Limb (tissue), 2 donors: ENCODE results near the gene APC.
"Not testable (repeated sequence)": the region's sequence is repeated elsewhere in the genome, so short reads cannot be mapped to it uniquely, and the experiment has no call there.

ENCODE experiments used
- DNase-seq, 2 donors: peaks; one replicate each; pipeline ENCODE4 v3.0.0-alpha.2; 2016; ENCODE audit errors: extremely low spot score in 2 of 2

APC gene

DNA sequence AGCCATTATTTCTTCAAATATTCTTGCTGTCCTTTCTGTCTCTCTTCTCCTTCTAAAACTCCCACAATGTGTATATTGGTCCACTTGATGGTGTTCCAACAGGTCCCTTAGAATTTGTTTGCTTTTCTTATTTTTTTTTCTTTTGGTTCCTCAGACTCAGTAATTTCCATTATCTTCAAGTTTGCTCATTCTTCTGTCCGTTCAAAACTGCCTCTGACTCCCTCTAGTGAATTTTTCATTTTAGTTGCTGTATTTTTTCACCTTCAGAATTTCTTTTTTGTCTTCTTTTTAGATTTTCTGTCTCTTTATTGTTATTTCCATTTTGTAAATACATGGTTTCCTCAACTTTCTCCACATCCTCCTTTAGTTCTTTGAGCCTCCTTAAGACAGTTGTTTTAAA, 117.0 kb downstream of the APC start:
- DNase-seq: no peak

DNA sequence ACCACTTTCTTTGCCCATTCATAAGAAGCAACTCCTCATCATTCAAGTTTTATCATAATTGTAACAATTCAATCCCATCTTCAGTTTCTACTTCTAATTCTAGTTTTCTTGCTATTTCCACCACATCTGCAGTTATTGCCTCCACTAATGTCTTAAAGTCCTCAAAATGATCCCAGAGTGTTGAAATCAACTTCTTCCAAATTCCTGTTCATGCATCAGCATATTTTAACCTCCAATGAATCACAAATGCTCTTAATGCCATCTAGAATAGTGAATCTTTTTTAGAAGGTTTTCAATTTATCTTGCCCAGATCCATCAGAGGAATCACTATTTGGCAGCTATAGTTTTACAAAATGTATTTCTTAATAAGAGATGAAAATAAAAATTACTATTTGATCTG, 120.2 kb downstream of the APC start:
- DNase-seq: no peak

DNA sequence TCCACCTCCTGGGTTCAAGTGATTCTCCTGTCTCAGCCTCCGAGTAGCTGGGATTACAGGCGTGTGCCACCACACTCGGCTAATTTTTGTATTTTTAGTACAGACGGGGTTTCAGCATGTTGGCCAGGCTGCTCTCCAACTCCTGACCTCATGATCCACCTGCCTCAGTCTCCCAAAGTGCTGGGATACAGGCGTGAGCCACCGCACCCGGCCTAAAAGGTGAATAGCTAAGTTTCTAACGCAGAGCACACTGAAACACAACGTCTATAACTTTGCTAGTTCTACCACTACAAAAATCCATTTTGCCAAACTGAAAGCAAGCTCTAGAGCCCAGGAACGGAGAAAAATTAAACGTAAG, 122.9 kb downstream of the APC start:
- DNase-seq: not testable (repeated sequence)

DNA sequence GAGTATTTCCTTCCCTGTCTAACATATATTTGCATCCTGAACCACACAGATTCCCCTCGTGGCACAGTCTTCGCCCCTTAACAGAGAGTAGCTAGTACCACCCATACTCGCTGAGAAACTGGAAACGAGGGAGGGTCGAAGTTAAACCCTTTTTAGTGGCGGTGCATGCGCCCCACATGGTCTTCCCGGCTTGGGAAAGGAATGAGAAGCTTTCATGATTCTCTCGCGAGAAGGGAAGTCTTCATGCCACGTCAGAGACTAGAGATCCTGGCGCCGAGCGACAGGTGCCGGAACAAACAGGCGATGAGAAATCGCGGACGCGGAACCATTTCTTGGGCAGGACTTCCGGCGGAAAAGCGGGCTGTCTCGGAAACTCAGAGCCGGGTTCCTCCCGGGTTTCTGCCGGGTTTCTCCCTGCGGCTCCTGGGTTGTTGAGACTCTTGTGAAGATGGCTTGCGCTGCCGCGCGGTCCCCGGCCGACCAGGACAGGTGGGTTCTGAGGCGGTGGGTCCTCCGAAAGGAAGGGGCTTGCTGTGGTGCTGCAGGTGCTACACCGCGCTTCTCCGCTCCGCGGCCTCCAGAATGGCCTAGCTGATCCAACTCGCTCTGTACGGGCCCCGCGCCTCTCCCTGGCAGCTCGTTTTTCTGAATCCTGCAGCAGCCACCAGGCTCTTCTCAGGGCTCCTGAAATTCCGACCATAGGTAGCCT, 123.4 kb downstream of the APC start, which contains the start of gene SRP19:
Gene SRP19 (plus strand): TSS at position 359 of the 709 bp plus-strand sequence. CDS start 90 bp downstream, at position 449.
- DNase-seq: peak; percentile 94 to 98

DNA sequence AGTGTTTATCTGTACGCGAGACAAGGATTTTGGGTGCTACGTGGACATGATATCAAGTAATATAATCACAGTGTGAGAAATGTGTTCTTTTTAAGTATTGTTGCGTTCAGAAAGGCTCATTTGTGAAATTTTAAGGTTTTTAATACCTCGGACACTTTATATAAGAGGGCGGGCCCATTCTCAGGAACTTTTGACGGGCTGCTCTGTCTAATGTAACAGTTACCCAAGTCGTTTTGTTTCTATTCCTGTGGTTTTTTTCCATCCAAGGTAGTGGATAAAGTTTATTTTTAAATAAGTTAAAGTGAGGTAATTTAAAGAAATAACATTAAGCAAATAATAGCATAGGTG, 123.9 kb downstream of the APC start:
- no peak for DNase-seq

DNA sequence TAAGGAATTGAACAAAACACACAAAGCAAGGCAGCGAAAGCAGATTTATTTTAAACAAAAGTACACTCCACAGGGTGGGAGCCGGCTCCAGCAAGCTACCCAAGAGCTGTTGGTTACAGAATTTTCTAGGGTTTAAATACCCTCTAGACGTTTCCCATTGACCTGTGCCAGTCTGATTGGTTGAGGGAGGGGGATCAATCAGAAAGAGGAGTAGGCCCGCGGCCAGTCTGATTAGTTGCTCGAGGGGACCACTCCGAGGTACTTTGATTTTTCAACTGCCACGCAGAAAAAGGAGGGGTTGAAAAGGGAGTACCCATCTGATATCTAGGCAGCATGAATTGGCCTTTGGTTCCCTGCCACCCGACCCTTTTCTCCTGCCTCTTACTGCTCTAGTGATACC, 124.4 kb downstream of the APC start:
- no peak for DNase-seq

DNA sequence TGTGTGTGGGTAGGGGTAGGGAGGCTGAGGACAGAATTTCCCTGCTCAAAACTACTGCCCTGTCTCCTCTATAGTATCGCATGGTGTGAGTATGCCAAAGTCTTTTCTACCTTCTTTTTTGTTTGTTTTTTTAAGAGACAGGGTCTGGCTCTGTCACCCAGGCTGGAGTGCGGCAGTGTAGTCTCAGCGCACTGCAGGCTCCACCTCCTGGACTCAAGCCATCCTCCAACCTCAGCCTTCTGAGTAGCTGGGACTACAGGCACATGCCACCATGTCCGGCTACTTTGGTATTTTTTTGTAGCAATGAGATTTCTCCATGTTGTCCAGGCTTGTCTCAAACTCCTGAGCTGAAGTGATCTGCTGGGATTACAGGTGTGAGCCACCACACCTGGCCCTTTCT, 125.9 kb downstream of the APC start:
- DNase-seq: no peak

DNA sequence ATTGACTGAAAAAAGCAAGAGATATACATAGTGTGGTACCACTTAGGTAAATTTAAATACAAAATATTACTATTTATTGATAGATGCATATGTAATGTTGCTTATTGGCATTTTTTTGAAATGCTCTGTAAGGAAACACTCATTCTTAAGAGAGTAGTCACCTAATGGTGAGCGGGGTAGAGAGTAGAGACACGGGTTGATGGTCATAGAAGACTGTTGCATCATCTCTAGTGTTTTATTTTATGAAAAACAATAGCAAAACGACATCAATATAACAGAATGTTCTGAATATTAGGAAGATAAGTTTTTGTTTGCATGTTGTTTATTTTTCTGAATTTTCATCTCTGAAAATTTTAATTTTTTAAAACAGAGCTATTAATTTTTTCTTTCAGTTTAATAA, 127.4 kb downstream of the APC start:
- no peak for DNase-seq

DNA sequence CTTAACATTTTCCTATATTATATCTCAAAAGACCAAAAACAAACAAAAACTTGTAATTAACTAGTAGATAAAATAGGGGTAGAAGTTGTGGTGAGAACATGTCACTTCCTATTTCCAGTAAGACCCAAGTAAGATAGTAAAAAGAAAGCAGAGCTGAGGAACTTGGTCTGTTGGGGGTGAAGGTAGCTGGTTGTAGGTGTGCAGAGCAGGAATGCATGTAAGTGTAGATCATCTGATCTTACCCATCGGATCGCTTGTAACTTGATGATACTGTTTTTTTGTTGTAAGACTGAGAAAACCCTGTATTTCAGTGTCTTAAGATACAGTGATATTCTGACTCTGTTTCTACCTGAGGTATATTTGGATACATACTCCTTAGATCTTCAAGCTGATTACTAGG, 129.1 kb downstream of the APC start:
- DNase-seq: no peak

DNA sequence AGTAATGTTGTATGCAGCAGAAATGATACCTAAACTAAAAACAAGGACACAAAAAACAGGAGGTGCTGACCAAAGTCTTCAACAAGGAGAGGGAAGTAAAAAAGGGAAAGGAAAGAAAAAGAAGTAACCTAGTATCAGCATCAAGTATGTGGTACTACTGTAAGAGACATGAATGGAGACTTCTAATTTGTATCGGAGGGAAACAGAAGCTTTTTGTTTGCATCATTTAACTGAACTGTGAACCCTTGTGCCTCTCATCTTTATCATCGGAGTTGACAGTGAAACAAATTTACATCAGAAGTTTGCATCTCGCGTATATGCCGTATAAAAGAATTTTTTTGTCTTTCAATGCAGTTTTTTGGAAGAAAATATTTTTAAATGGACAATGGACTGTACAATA, 129.7 kb downstream of the APC start:
- no peak for DNase-seq

DNA sequence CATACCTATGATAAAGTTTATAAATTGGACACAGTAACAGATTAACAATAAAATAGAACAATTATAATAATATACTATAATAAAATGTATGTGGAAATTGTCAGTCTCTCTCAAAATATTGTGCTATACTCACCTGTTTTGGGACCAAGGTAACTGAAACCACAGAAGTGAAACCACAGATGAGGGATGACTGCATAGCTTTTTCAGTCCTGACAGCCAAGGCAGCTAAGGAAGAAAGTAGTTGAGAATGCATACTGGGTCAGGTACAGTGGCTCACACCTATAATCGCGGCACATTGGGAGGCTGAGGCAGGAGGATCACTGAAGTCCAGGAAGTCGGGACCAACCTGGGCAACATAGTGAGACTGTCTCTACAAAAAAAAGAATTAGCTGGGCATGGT, 132.3 kb downstream of the APC start:
- no peak for DNase-seq

DNA sequence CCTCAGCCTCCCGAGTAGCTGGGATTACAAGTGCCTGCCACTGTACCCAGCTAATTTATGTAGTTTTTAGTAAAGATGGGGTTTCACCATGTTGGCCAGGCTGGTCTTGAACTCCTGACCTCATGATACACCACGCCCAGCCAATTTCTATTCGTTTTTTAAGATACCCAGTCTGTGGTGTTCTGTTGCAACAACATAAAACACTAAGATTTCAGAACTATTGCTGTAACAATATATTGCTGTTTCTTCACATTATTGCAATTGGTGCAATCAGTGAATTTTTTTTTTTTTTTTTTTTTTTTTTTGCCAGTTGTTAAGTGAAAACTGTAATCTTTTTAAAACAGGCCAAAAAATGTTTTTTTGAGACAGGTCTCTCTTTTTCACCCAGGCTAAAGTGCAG, 133.3 kb downstream of the APC start:
- DNase-seq: no peak

DNA sequence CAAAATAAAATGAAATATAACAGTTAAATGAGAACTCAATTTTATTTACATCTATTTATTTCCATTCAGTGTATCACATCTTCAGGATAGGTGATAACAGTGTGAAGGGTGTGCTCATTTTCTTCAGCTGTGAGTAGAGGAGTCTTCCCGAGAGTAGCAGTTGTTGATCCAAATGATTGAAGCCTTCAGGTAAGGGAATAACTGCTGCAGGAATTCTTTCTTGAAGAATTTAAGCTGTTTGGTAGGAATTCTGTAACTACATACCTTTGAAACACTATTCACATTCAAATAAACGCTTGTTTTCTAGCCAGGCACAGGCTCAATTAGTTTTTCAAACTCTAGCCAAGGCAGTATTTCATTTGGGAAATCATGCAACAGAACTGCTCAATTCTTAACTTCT, 138.7 kb downstream of the APC start:
- no peak for DNase-seq

DNA sequence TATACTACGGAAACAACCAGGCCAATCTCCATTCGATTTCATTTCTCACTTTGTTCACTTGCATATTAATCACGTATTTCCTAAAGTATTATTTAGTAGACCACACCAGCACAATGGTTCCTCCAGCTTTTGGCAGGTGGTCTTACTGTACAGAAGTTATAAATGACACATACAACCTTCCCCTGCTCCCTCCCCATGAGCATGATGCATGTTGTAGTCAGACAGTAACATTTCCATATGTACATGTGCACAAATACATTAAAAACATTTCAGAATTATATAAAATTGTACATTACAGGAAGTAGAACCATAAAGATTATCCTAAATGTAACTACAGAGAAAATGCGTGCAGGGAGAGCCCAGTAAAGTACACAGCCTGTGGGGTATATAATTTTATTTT, 140.4 kb downstream of the APC start:
- no peak for DNase-seq

DNA sequence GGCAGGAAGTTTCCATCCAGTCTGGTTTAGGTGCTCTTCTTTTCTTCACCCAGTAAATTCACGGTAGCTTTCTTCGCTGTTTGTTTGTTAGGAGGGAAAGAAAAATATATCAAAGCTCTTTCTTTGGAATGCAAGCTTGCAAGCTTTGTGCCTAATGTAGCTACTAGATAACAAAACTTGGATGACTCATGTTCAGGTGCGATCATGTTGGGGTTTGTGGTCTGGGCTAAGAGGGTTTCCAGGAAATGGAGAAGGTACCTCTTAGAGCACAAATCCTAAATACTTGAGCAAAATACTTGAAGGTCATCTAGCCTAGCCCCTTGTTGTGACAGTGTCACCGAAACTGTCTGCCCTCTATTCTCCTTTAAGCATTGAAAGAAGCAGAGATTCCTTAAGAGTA, 141.1 kb downstream of the APC start:
- no peak for DNase-seq

DNA sequence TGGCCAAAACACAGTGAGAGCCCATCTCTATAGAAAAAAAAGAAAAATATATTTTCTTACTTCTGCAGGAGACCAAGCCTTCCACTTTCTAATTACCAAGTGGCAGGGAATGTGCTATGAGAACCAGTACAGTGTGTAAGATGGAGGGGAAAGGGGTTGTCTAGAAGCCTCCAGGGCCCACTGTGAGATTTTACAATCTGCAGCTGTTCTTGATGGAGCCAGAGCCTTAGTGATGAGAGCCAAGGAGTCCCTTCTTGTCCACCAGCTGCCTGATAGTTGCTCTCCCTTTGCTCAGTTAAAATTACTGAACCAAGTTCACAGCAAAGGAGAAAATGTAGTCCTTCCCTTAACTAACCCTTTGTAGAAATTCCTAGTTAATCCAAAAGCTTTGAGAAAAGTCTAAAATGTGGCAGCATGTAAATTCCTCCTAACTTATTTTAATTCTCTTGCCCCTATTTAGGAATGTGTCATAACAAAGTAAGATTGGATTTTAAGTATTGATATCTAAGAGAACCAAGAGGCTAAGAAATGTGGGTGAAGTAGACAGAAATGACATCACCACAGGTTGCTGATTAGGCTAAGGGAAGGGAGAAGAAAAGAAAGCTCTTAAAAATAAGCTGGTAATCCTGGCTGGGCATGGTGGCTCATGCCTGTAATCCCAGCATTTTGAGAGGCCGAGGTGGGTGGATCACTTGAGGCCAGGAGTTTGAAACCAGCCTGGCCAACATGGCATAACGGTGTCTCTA, 142.7 kb downstream of the APC start:
- DNase-seq: peak in 1 of 2 donors; percentile 8

DNA sequence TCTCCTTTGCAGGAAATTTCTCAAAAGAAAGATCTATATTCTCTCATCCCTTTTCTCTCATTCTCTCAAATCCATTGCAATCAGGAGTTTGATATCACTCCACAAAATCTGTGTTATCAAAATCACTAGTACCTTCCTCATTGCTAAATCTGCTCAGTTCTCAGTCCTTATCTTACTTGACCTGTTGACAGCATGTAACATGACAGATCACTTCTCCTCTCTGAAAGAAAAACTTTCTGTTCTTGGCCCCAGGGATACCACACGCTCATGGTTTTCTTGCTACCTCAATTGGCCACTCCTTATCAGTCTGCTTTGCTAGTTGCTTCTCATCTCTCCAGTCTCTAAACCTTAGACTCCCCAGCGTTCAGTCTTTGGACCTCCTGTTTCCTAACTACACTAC, 145.5 kb downstream of the APC start:
- DNase-seq: no peak

DNA sequence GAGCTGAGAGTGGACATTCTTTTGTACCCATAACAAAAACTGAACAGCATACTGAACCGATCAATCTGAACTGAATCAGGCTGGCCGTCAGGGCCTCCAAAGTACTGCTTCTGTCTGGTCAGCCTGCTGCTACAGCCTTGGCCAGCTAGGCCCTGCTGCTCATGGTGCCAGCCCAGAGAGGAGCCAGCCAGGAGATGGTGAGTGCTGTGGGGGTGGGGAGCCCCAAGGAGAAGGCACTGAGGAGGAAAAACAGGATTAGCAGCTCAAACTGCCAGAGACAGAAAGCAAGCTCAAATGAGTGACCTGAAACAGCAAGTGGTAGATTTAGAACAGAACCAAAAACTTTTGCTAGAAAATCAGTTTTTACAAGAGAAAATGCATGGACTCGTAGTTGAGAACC, 147.3 kb downstream of the APC start:
- DNase-seq: no peak

DNA sequence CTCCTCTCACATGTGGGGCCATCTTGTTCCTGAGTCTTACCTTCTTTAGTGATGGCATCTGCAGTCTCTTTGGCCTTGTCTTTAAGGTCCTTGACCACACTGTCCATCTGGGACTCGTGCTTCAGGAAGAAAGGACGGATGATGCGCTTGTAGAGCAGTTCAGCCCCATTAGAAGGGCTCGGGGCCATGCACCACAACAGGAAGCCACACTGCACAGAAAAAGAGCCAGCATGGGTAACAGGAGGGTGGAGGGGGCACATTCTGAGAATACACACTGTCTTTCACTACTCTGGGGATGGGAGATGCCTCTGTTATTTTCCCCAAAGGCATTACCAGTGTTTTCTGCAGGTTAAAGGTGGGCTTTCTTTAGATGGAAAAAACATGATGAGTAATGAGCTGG, 149.3 kb downstream of the APC start:
- DNase-seq: no peak

DNA sequence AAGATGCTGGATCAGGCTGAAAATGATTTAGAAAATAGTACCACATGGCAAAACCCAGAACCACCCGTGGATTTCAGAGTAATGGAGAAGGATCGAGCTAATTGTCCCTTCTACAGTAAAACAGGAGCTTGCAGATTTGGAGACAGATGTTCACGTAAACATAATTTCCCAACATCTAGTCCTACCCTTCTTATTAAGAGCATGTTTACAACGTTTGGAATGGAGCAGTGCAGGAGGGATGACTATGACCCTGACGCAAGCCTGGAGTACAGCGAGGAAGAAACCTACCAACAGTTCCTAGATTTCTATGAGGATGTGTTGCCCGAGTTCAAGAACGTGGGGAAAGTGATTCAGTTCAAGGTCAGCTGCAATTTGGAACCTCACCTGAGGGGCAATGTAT, 154.4 kb downstream of the APC start:
- not testable (repeated sequence) for DNase-seq

DNA sequence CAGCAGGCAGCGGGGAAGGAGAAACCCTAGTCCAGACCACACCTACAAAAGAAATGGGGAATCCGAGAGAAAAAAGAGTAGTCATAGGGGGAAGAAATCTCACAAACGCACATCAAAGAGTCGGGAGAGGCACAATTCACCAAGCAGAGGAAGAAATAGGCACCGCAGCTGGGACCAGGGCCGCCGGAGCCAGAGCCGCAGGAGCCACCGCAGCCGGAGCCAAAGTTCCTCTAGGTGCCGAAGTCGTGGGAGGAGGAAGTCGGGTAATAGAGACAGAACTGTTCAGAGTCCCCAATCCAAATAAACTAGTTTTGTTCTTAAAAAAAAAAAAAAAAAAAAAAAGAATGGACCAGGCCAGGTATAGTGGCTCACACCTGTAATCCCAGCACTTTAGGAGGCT, 155.1 kb downstream of the APC start:
- DNase-seq: no peak

DNA sequence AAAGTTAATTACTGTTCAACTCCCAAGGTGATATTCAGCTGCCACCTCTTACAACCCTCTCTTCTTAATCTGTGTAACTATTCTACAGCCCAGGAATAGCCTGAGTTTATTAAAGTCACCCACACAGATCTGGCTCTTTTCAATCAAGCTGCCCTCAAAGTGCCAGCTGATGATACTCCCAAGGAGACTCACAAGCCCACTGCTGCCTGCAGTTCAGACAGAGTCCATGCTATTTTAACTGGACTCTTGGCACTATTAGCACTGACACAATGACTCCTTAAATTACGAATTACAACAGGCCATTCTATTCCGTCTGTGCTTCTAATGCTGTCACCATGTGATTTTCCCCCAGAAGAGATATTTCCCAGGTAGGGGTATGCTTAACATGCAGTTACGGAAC, 158.0 kb downstream of the APC start:
- DNase-seq: no peak
